Endothelial cell of umbilical vein (primary cell): ENCODE measurements around the gene SPDL1. TPM values are rescaled to one million over a fixed set of nuclear protein-coding genes. Genes with fewer than 3 reads are reported as not detected.

Source experiments
- BruUV-seq: library from RNA; stranded (reverse); fragments of 400-500 nt; replicated peaks from 2 replicates; lab custom pipeline; 2021; lab: Mats Ljungman, UMichigan
- CTCF ChIA-PET: fragments of 300-600, 350-600 bp; sonication (Branson Sonifier 250); formaldehyde crosslinking; loops from one replicate; lab custom pipeline; 2021; ENCODE audit warnings: antibody characterized with exemption, inconsistent platforms; lab: Charles Lee
- POLR2A ChIA-PET: fragments of 300-600, 350-600 bp; sonication (Branson Sonifier 250); formaldehyde crosslinking; loops from one replicate; lab custom pipeline; 2021; ENCODE audit warnings: antibody characterized with exemption, inconsistent platforms; lab: Charles Lee
- DNase-seq: peaks from one replicate; pipeline ENCODE4 v3.0.0-alpha.2; 2011; ENCODE audit warnings: low read depth, low spot score
- FAIRE-seq: peaks from 2 replicates; lab custom pipeline; 2011; peaks lifted over from hg19 to GRCh38; lab: Jason Lieb, UNC
- H2AFZ ChIP-seq: 2 replicates; pipeline ENCODE4 v1.6.0; 2012; ENCODE audit warnings: low read depth, low read length, control low read depth, inconsistent platforms
- H3K27ac ChIP-seq: 2 replicates; pipeline ENCODE4 v1.5.1; 2011; ENCODE audit warnings: low read depth, mild to moderate bottlenecking, control low read depth, low read length, moderate library complexity; ENCODE audit not compliant: insufficient read depth
- H3K27me3 ChIP-seq, 2 experiments: 2 replicates each; pipeline versions ENCODE4 v1.6.0 to v1.6.1; 2011; ENCODE audit warnings: low read length in 2 of 2, mixed read lengths in 1 of 2; ENCODE audit not compliant: control insufficient read depth in 2 of 2, insufficient read depth in 2 of 2
- H3K36me3 ChIP-seq, 2 experiments: 2 replicates in 1 of 2; 3 replicates in 1 of 2; pipeline ENCODE4 v1.5.1; 2011; ENCODE audit warnings: low read length in 2 of 2, mild to moderate bottlenecking in 1 of 2, moderate library complexity in 1 of 2; ENCODE audit not compliant: control insufficient read depth in 2 of 2, insufficient read depth in 2 of 2; ENCODE audit errors: extremely low read depth in 1 of 2
- H3K4me1 ChIP-seq: 3 replicates; pipeline ENCODE4 v1.5.1; 2011; ENCODE audit warnings: mild to moderate bottlenecking, low read length; ENCODE audit not compliant: control insufficient read depth, insufficient read depth; ENCODE audit errors: extremely low read depth
- H3K4me2 ChIP-seq: 2 replicates; pipeline ENCODE4 v1.6.1; 2011; ENCODE audit warnings: low read length, control low read depth, mixed read lengths; ENCODE audit not compliant: insufficient read depth
- H3K4me3 ChIP-seq, 3 experiments: fragments of 200-600 bp in 1 of 3; sonication (generic), shearing (Covaris generic) in 1 of 3; replicated peaks in 1 of 3; 2 replicates each; pipeline ENCODE4 v1.5.1; 2011 to 2016; ENCODE audit warnings: control low read depth in 3 of 3, low read length in 3 of 3, mild to moderate bottlenecking in 2 of 3, inconsistent platforms in 1 of 3, low read depth in 1 of 3, moderate library complexity in 1 of 3; ENCODE audit not compliant: insufficient read depth in 1 of 3
- H3K79me2 ChIP-seq: 2 replicates; pipeline ENCODE4 v1.6.0; 2012; ENCODE audit warnings: low read length, inconsistent platforms; ENCODE audit not compliant: control insufficient read depth, insufficient read depth
- H3K9ac ChIP-seq: replicated peaks from 2 replicates; pipeline ENCODE3; 2011; ENCODE audit warnings: low read length, control low read depth; ENCODE audit not compliant: insufficient read depth; ENCODE audit errors: extremely low read depth
- H3K9me1 ChIP-seq: replicated peaks from 3 replicates; pipeline ENCODE4 v1.6.0; 2011; ENCODE audit warnings: mild to moderate bottlenecking, low read length; ENCODE audit not compliant: control insufficient read depth, insufficient read depth; ENCODE audit errors: extremely low read depth
- H3K9me3 ChIP-seq: replicated peaks from 2 replicates; pipeline ENCODE4 v1.5.1; 2012; ENCODE audit warnings: low read length, inconsistent platforms; ENCODE audit not compliant: control insufficient read depth, insufficient read depth
- H4K20me1 ChIP-seq: replicated peaks from 2 replicates; pipeline ENCODE3; 2011; ENCODE audit warnings: mild to moderate bottlenecking, low read length; ENCODE audit not compliant: control insufficient read depth, insufficient read depth; ENCODE audit errors: extremely low read depth
- CTCF ChIP-seq, 2 donors: IDR thresholded peaks; 1 replicate in 1 of 2; 2 replicates in 1 of 2; pipeline ENCODE4 v1.5.1; 2011; ENCODE audit warnings: low read length in 2 of 2, mild to moderate bottlenecking in 2 of 2, moderate library complexity in 2 of 2, control low read depth in 1 of 2, inconsistent platforms in 1 of 2, low read depth in 1 of 2; ENCODE audit not compliant: insufficient read depth in 1 of 2; ENCODE audit errors: extremely low read depth in 1 of 2
- EZH2 ChIP-seq: IDR thresholded peaks from 2 replicates; pipeline ENCODE4 v1.6.1; 2012; ENCODE audit warnings: borderline replicate concordance, low read depth, mild to moderate bottlenecking, moderate library complexity, low read length, inconsistent platforms; ENCODE audit not compliant: severe bottlenecking
- FOS ChIP-seq: IDR thresholded peaks from 2 replicates; pipeline ENCODE4 v1.6.1; 2011; ENCODE audit warnings: mild to moderate bottlenecking, low read length, moderate library complexity, borderline replicate concordance; ENCODE audit not compliant: insufficient read depth
- GATA2 ChIP-seq: IDR thresholded peaks from 2 replicates; pipeline ENCODE4 v1.7.0; 2011; ENCODE audit warnings: low read depth, mild to moderate bottlenecking, moderate library complexity, mixed read lengths, low read length; ENCODE audit not compliant: insufficient read length, insufficient read depth
- JUN ChIP-seq: IDR thresholded peaks from 2 replicates; pipeline ENCODE4 v1.6.1; 2011; ENCODE audit warnings: borderline replicate concordance, low read depth; ENCODE audit not compliant: insufficient read length, insufficient read depth
- MAX ChIP-seq: IDR thresholded peaks from 2 replicates; pipeline ENCODE4 v1.6.1; 2011; ENCODE audit not compliant: insufficient read depth, insufficient read length
- MYC ChIP-seq: IDR thresholded peaks from one replicate; pipeline ENCODE4 v1.6.1; 2011; ENCODE audit warnings: mild to moderate bottlenecking, low read depth, low read length
- POLR2A ChIP-seq: IDR thresholded peaks from 2 replicates; pipeline ENCODE4 v1.6.1; 2012; ENCODE audit warnings: low read depth, mild to moderate bottlenecking, control low read depth, low read length
- POLR2AphosphoS5 ChIP-seq: IDR thresholded peaks from 2 replicates; pipeline ENCODE4 v1.6.1; 2012; ENCODE audit warnings: low read depth, mild to moderate bottlenecking, control low read depth, low read length, moderate library complexity; ENCODE audit not compliant: insufficient read depth
- dilution Hi-C: fragments of 300-500 bp; cut with MboI; formaldehyde crosslinking; loops from one replicate; pipeline ENCODE4 v1.15.0; 2019; ENCODE audit warnings: low sequenced_read_pairs; ENCODE audit not compliant: extremely low pct_ligation_motif_present
- intact Hi-C: fragments of 100-400 bp; cut with micrococcal nuclease; formaldehyde crosslinking; loops from one replicate; pipeline ENCODE4 v1.10.0; 2022
- polyA plus RNA-seq, 4 experiments: library from polyadenylated mRNA; depleted of rRNA in 3 of 4; stranded (reverse) in 3 of 4; unstranded in 1 of 4; fragments of >200 nt; gene quantifications; 2 replicates each; pipeline versions ENCODE4 v1.2.1 to v1.2.3, GENCODE V29; 2011 to 2012; ENCODE audit warnings: missing spikeins in 1 of 4
- total RNA-seq: library from RNA; stranded (reverse); gene quantifications from 2 replicates; pipeline ENCODE4 v1.2.3, GENCODE V29; 2021

Gene SPDL1
- total and polyA plus RNA-seq, 2 donors (not counting 3 experiments of a cell fraction or from before 2014, with no cell fraction given) = 19.7 to 51.8 TPM

DNA sequence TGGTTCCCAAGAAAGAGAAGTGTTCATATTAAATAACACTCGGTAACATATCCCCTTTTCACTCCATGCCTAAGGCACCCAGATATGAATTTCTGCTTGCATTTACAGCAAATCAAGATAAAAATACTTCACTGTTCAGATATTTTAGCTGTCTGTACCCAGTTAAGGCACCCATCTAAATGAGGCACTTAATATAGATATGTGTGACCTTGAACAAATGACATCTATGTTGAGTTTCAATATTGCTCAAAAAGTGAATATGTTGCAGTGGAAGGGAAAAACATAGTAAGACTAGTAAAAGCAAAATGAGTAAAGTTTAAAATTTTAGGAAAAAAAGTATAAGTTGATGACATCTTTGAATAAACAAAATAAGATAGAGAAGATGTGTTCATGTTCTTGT is 32.4 kb upstream of the SPDL1 start:
- POLR2A ChIA-PET = no interaction called here

More for the DNA sequence above, 32.4 kb upstream of the SPDL1 start:
- Histone ChIP-seq H3K27ac (no peak overlapping the region), H3K9me3 (no peaks in the 10 kb centered on the region), H4K20me1 (no peaks in the 10 kb centered on the region), H3K9ac (no peak overlapping the region), H3K79me2 (no peaks in the 10 kb centered on the region), H3K27me3 (peaks cover 3 to 12% of the 10 kb centered on the region in 2 experiments), H3K4me2 (no peak overlapping the region), H3K36me3 (no peaks in the 10 kb centered on the region), H3K4me3 (no peak overlapping the region), H2AFZ (no peak overlapping the region), H3K4me1 (no peaks in the 10 kb centered on the region), H3K9me1 (no peaks in the 10 kb centered on the region)
- no peak for TF ChIP-seq FOS
- TF ChIP-seq POLR2AphosphoS5 = no peak
- TF ChIP-seq EZH2 = no peak
- TF ChIP-seq JUN = no peak
- no peak for TF ChIP-seq CTCF (IDR thresholded peaks at IDR 0.05; ENCODE audit: extremely low read depth in 1 of 2, insufficient read depth in 1 of 2, low read depth in 1 of 2, low read length in 2 of 2)
- no peak for TF ChIP-seq MYC
- no peak for TF ChIP-seq MAX
- no peak for TF ChIP-seq GATA2
- no peak for TF ChIP-seq POLR2A
- dilution Hi-C loops (no loop called here), intact Hi-C loops (no loop called here)
- CTCF ChIA-PET = no interaction called here
- no peak for FAIRE-seq
- no TSS peak for BruUV-seq
- DNase-seq = no peak
